GM13977 (cell line): ENCODE data around the gene TBC1D22A.

ENCODE experiments used
- DNase-seq: peaks from one replicate; pipeline ENCODE4 v3.0.0; 2012; ENCODE audit warnings: low spot score
- CTCF ChIP-seq: IDR thresholded peaks from 2 replicates; pipeline ENCODE4 v1.5.1; 2012; ENCODE audit warnings: mild to moderate bottlenecking, control low read depth; ENCODE audit not compliant: insufficient read depth; ENCODE audit errors: extremely low read depth, missing control alignments
- in situ Hi-C: fragments of 300-500 bp; cut with MboI; formaldehyde crosslinking; loops from one replicate; pipeline ENCODE4 v1.12.0; 2022; ENCODE audit warnings: low sequenced_read_pairs, low pct_unique_long_range_greater_than_20kb, mixed read lengths, inconsistent platforms; ENCODE audit not compliant: unreplicated experiment

The TBC1D22A gene

GRCh38 chr22:46897246-46897623 is 134.8 kb downstream of the TBC1D22A start:
- in situ Hi-C loops = no loop called here
- TF ChIP-seq CTCF = no peak
- DNase-seq = no peak

GRCh38 chr22:46900549-46900948 is 138.1 kb downstream of the TBC1D22A start:
- no peak for DNase-seq
- TF ChIP-seq CTCF = no peak
- in situ Hi-C loops = no loop called here

GRCh38 chr22:46902436-46902835 is 140.0 kb downstream of the TBC1D22A start:
- in situ Hi-C loops = no loop called here
- no peak for TF ChIP-seq CTCF
- no peak for DNase-seq

- DNase-seq = no peak
- TF ChIP-seq CTCF = no peak
- in situ Hi-C loops = no loop called here
Observed at GRCh38 chr22:46902998-46903916, 140.8 kb downstream of the TBC1D22A start.

- no peak for TF ChIP-seq CTCF
- in situ Hi-C loops = no loop called here
- no peak for DNase-seq
Observed at GRCh38 chr22:46905415-46905814, 143.0 kb downstream of the TBC1D22A start.

GRCh38 chr22:46905834-46906233 is 143.4 kb downstream of the TBC1D22A start:
- no peak for TF ChIP-seq CTCF
- DNase-seq = no peak
- in situ Hi-C loops = no loop called here
